GM12892 (cell line): ENCODE measurements around the gene OXA1L.
"Not testable (repeated sequence)": the region's sequence is repeated elsewhere in the genome, so short reads cannot be mapped to it uniquely, and the experiment has no call there.

Source experiments
- POLR2A ChIP-seq: IDR thresholded peaks from 2 replicates; pipeline ENCODE4 v1.6.1; 2011; ENCODE audit warnings: low read depth, low read length, control low read depth
- POLR2AphosphoS5 ChIP-seq: IDR thresholded peaks from 2 replicates; pipeline ENCODE4 v1.6.1; 2011; ENCODE audit warnings: low read depth, low read length, control low read depth
- TAF1 ChIP-seq: IDR thresholded peaks from 2 replicates; pipeline ENCODE4 v1.6.1; 2011; ENCODE audit warnings: low read depth, mild to moderate bottlenecking, control low read depth, low read length, borderline replicate concordance

- TF ChIP-seq POLR2A, POLR2AphosphoS5, TAF1: not testable (repeated sequence)
Measured at GRCh38 chr14:22724847-22725246, 41.6 kb upstream of the OXA1L start.
